SU-DHL-6 (cell line): ENCODE measurements around the gene TTR.

ENCODE experiments used
- H2AFZ ChIP-seq: fragments of 200-600 bp; sonication (generic); 2 replicates; pipeline ENCODE4 v1.6.1; 2014; ENCODE audit warnings: low read depth, mild to moderate bottlenecking, moderate library complexity, mixed read lengths, antibody characterized with exemption, low read length; ENCODE audit not compliant: severe bottlenecking
- H3F3A ChIP-seq: fragments of 200-600 bp; shearing (Covaris generic); 2 replicates; pipeline ENCODE4 v1.6.0; 2016; ENCODE audit warnings: antibody characterized with exemption, mild to moderate bottlenecking; ENCODE audit not compliant: insufficient read depth
- H3K27ac ChIP-seq: fragments of 200-600 bp; sonication (generic); 2 replicates; pipeline ENCODE4 v1.5.1; 2016; ENCODE audit warnings: low read depth, mild to moderate bottlenecking, low read length, moderate library complexity, mixed read lengths
- H3K27me3 ChIP-seq: fragments of 200-600 bp; sonication (generic), shearing (Covaris generic); 2 replicates; pipeline ENCODE4 v1.6.0; 2014; ENCODE audit warnings: mild to moderate bottlenecking, low read length
- H3K36me3 ChIP-seq: fragments of 200-600 bp; sonication (generic); 2 replicates; pipeline ENCODE4 v1.6.1; 2014; ENCODE audit warnings: mild to moderate bottlenecking, low read length, mixed read lengths
- H3K4me2 ChIP-seq: fragments of 300-600, 200-600 bp; shearing (Covaris generic), sonication (generic); 2 replicates; pipeline ENCODE4 v1.6.0; 2014; ENCODE audit warnings: low read length, low read depth, mild to moderate bottlenecking; ENCODE audit not compliant: poor library complexity, severe bottlenecking
- H3K4me3 ChIP-seq: fragments of 200-600 bp; sonication (generic); 2 replicates; pipeline ENCODE4 v1.5.1; 2014; ENCODE audit warnings: antibody characterized with exemption, low read length, mild to moderate bottlenecking, mixed read lengths; ENCODE audit not compliant: insufficient read depth, poor library complexity, severe bottlenecking
- H3K79me2 ChIP-seq: fragments of 200-600 bp; sonication (generic); 2 replicates; pipeline ENCODE4 v1.6.1; 2014; ENCODE audit warnings: mild to moderate bottlenecking, low read length, moderate library complexity; ENCODE audit not compliant: insufficient read depth
- H3K9ac ChIP-seq: fragments of 200-600 bp; sonication (generic); 2 replicates; pipeline ENCODE4 v1.7.0; 2014; ENCODE audit warnings: mild to moderate bottlenecking, low read length
- H3K9me2 ChIP-seq: fragments of 200-600 bp; sonication (generic); replicated peaks from 2 replicates; pipeline ENCODE4 v1.6.1; 2014; ENCODE audit warnings: low read length; ENCODE audit not compliant: insufficient read depth
- H3K9me3 ChIP-seq: fragments of 200-600 bp; sonication (generic); 2 replicates; pipeline ENCODE4 v1.6.1; 2014; ENCODE audit warnings: low read length, mixed read lengths; ENCODE audit not compliant: insufficient read depth
- H4K20me1 ChIP-seq: fragments of 200-600 bp; sonication (generic); 2 replicates; pipeline ENCODE4 v1.6.1; 2014; ENCODE audit warnings: low read depth, mild to moderate bottlenecking, antibody characterized with exemption, low read length, moderate library complexity, mixed read lengths
- EZH2phosphoT487 ChIP-seq: fragments of 200-600 bp; sonication (generic), shearing (Covaris generic); conservative IDR thresholded peaks from 2 replicates; pipeline ENCODE4 v1.6.1; 2018; ENCODE audit warnings: mild to moderate bottlenecking, antibody characterized with exemption, low read length, moderate library complexity, mixed read lengths
- TF ChIP-seq, protein P1 (sequence below): fragments of 200-600 bp; sonication (generic); IDR thresholded peaks from one replicate; pipeline ENCODE4 v1.5.1; 2017; ENCODE audit warnings: antibody characterized with exemption, mild to moderate bottlenecking, low read length, moderate library complexity; ENCODE audit not compliant: insufficient read depth, poor library complexity, severe bottlenecking

TTR gene

DNA sequence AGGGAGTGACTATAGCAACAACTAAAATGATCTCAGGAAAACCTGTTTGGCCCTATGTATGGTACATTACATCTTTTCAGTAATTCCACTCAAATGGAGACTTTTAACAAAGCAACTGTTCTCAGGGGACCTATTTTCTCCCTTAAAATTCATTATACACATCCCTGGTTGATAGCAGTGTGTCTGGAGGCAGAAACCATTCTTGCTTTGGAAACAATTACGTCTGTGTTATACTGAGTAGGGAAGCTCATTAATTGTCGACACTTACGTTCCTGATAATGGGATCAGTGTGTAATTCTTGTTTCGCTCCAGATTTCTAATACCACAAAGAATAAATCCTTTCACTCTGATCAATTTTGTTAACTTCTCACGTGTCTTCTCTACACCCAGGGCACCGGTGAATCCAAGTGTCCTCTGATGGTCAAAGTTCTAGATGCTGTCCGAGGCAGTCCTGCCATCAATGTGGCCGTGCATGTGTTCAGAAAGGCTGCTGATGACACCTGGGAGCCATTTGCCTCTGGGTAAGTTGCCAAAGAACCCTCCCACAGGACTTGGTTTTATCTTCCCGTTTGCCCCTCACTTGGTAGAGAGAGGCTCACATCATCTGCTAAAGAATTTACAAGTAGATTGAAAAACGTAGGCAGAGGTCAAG is 955 bp downstream of the TTR start:
- H3K9ac ChIP-seq = no peak overlapping the region
- H3F3A ChIP-seq = no peaks in the 10 kb centered on the region
- no peaks in the 10 kb centered on the region for H3K27me3 ChIP-seq
- no peaks in the 10 kb centered on the region for H3K9me2 ChIP-seq
- no peaks in the 10 kb centered on the region for H3K79me2 ChIP-seq
- TF ChIP-seq, protein P1, sequence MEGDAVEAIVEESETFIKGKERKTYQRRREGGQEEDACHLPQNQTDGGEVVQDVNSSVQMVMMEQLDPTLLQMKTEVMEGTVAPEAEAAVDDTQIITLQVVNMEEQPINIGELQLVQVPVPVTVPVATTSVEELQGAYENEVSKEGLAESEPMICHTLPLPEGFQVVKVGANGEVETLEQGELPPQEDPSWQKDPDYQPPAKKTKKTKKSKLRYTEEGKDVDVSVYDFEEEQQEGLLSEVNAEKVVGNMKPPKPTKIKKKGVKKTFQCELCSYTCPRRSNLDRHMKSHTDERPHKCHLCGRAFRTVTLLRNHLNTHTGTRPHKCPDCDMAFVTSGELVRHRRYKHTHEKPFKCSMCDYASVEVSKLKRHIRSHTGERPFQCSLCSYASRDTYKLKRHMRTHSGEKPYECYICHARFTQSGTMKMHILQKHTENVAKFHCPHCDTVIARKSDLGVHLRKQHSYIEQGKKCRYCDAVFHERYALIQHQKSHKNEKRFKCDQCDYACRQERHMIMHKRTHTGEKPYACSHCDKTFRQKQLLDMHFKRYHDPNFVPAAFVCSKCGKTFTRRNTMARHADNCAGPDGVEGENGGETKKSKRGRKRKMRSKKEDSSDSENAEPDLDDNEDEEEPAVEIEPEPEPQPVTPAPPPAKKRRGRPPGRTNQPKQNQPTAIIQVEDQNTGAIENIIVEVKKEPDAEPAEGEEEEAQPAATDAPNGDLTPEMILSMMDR = no peak
- no peak for TF ChIP-seq EZH2phosphoT487
- no peak overlapping the region for H3K27ac ChIP-seq
- H3K4me2 ChIP-seq = no peak overlapping the region
- H2AFZ ChIP-seq = no peak overlapping the region
- no peaks in the 10 kb centered on the region for H3K36me3 ChIP-seq
- no peaks in the 10 kb centered on the region for H3K9me3 ChIP-seq
- H4K20me1 ChIP-seq = no peaks in the 10 kb centered on the region
- H3K4me3 ChIP-seq = no peak overlapping the region

DNA sequence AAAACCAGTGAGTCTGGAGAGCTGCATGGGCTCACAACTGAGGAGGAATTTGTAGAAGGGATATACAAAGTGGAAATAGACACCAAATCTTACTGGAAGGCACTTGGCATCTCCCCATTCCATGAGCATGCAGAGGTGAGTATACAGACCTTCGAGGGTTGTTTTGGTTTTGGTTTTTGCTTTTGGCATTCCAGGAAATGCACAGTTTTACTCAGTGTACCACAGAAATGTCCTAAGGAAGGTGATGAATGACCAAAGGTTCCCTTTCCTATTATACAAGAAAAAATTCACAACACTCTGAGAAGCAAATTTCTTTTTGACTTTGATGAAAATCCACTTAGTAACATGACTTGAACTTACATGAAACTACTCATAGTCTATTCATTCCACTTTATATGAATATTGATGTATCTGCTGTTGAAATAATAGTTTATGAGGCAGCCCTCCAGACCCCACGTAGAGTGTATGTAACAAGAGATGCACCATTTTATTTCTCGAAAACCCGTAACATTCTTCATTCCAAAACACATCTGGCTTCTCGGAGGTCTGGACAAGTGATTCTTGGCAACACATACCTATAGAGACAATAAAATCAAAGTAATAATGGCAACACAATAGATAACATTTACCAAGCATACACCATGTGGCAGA is 3.6 kb downstream of the TTR start:
- no peaks in the 10 kb centered on the region for H3K9me2 ChIP-seq
- H3K27me3 ChIP-seq = no peaks in the 10 kb centered on the region
- H4K20me1 ChIP-seq = no peaks in the 10 kb centered on the region
- no peaks in the 10 kb centered on the region for H3K79me2 ChIP-seq
- H3K9me3 ChIP-seq = no peaks in the 10 kb centered on the region
- no peak overlapping the region for H3K4me3 ChIP-seq
- H3K4me2 ChIP-seq = no peak overlapping the region
- TF ChIP-seq, protein P1 = no peak
- TF ChIP-seq EZH2phosphoT487 = no peak
- no peaks in the 10 kb centered on the region for H3K36me3 ChIP-seq
- H2AFZ ChIP-seq = no peak overlapping the region
- H3K27ac ChIP-seq = no peak overlapping the region
- H3F3A ChIP-seq = no peaks in the 10 kb centered on the region
- H3K9ac ChIP-seq = no peak overlapping the region

DNA sequence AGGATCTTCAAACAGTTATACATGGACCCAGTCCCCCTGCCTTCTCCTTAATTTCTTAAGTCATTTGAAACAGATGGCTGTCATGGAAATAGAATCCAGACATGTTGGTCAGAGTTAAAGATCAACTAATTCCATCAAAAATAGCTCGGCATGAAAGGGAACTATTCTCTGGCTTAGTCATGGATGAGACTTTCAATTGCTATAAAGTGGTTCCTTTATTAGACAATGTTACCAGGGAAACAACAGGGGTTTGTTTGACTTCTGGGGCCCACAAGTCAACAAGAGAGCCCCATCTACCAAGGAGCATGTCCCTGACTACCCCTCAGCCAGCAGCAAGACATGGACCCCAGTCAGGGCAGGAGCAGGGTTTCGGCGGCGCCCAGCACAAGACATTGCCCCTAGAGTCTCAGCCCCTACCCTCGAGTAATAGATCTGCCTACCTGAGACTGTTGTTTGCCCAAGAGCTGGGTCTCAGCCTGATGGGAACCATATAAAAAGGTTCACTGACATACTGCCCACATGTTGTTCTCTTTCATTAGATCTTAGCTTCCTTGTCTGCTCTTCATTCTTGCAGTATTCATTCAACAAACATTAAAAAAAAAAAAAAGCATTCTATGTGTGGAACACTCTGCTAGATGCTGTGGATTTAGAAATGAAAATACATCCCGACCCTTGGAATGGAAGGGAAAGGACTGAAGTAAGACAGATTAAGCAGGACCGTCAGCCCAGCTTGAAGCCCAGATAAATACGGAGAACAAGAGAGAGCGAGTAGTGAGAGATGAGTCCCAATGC is 4.6 kb downstream of the TTR start:
- Histone ChIP-seq H3K79me2 (no peaks in the 10 kb centered on the region), H3K36me3 (no peaks in the 10 kb centered on the region), H3K9ac (no peak overlapping the region), H3K4me3 (no peak overlapping the region), H2AFZ (no peak overlapping the region), H3K9me3 (no peaks in the 10 kb centered on the region), H3K4me2 (no peak overlapping the region), H3K27ac (no peak overlapping the region), H4K20me1 (no peaks in the 10 kb centered on the region), H3F3A (no peaks in the 10 kb centered on the region), H3K9me2 (no peaks in the 10 kb centered on the region), H3K27me3 (no peaks in the 10 kb centered on the region)
- TF ChIP-seq, protein P1 = no peak
- TF ChIP-seq EZH2phosphoT487 = no peak
